Neural progenitor cell (in vitro differentiated cells): ENCODE data around the gene ZC3H12C.

ENCODE experiments used
- EZH2phosphoT487 ChIP-seq: fragments of 200-600 bp; sonication (generic); IDR thresholded peaks from 2 replicates; pipeline ENCODE4 v1.6.1; 2017; ENCODE audit warnings: antibody characterized with exemption
- TF ChIP-seq, protein P1 (sequence below): fragments of 200-600 bp; sonication (generic); IDR thresholded peaks from 2 replicates; pipeline ENCODE4 v1.5.1; 2017; ENCODE audit warnings: antibody characterized with exemption, mild to moderate bottlenecking

DNA sequence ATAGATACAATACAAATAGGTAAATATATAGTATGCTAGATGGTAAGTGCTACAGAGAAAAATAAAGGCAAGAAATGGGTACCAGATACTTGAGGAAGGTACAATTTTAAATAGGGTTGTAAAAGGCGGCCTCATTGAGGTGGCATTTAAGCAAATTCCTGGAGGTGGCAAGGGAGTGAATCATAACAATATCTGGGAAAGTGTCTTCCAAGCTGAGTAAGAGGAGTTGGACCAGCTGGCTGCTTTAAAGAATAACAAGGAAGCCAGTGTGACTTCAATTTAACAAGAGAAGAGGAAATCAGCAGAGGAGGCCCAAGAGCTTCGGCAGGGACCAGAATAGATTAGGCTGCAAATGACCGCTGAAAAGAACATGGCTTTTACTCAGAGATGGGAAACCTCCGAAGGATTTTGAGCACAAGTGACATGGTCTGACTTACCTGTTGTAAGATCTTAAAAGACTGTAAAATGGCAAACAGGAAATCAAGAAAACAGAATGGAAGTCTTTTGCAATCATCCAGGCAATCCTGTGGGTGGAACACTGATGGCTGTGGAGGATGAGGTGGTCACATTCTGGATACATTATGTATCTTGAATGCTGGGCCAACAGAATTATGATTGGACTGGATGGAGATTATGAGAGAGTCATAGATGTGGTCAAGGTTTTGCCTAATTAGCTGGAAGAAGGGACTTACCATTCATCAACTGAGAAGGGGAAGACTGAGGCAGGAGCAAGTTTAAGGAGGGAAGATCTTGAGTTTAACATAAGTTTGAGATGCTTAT lies 126.0 kb downstream of the ZC3H12C start:
- no peak for TF ChIP-seq EZH2phosphoT487
- TF ChIP-seq, protein P1, sequence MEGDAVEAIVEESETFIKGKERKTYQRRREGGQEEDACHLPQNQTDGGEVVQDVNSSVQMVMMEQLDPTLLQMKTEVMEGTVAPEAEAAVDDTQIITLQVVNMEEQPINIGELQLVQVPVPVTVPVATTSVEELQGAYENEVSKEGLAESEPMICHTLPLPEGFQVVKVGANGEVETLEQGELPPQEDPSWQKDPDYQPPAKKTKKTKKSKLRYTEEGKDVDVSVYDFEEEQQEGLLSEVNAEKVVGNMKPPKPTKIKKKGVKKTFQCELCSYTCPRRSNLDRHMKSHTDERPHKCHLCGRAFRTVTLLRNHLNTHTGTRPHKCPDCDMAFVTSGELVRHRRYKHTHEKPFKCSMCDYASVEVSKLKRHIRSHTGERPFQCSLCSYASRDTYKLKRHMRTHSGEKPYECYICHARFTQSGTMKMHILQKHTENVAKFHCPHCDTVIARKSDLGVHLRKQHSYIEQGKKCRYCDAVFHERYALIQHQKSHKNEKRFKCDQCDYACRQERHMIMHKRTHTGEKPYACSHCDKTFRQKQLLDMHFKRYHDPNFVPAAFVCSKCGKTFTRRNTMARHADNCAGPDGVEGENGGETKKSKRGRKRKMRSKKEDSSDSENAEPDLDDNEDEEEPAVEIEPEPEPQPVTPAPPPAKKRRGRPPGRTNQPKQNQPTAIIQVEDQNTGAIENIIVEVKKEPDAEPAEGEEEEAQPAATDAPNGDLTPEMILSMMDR, result no peak
